K562 (cell line): ENCODE data around the gene HPGDS. TPM values are rescaled to one million over a fixed set of nuclear protein-coding genes. Genes with fewer than 3 reads are reported as not detected.

Source experiments
- CBFA2T3 ChIP-seq: fragments of 450-650 bp; IDR thresholded peaks from 2 replicates; pipeline ENCODE4 v1.6.1; 2017
- DIDO1 ChIP-seq: fragments of 450-650 bp; IDR thresholded peaks from 2 replicates; pipeline ENCODE4 v1.6.1; 2016; ENCODE audit warnings: low read depth, missing biosample characterization, missing genetic modification characterization
- FOSL1 ChIP-seq: fragments of 200-800 bp; sonication (Bioruptor generic); conservative IDR thresholded peaks from 2 replicates; pipeline ENCODE4 v1.6.1; 2016; ENCODE audit warnings: missing genetic modification characterization, missing compliant biosample characterization
- GATAD2A ChIP-seq: fragments of 450-650 bp; IDR thresholded peaks from 2 replicates; pipeline ENCODE4 v1.6.1; 2017
- HDAC1 ChIP-seq, 2 experiments: fragments of 450-650 bp; IDR thresholded peaks; 2 replicates each; pipeline ENCODE4 v1.6.1; 2016 to 2017; ENCODE audit warnings: inconsistent platforms in 1 of 2, mild to moderate bottlenecking in 1 of 2, moderate library complexity in 1 of 2
- HDGF ChIP-seq: fragments of 450-650 bp; IDR thresholded peaks from 2 replicates; pipeline ENCODE4 v1.6.1; 2016
- HNRNPK ChIP-seq: fragments of 200-400 bp; formaldehyde crosslinking; IDR thresholded peaks from one replicate; pipeline ENCODE4 v1.6.1; 2018; ENCODE audit warnings: mild to moderate bottlenecking, low read depth, low read length; ENCODE audit not compliant: poor library complexity, severe bottlenecking
- LARP7 ChIP-seq: fragments of 450-650 bp; IDR thresholded peaks from 2 replicates; pipeline ENCODE4 v1.6.1; 2016
- MAFF ChIP-seq: IDR thresholded peaks from 2 replicates; pipeline ENCODE4 v1.6.1; 2012; ENCODE audit warnings: low read length, improper control_type of control experiment
- NEUROD1 ChIP-seq: fragments of 150-350 bp; IDR thresholded peaks from 2 replicates; pipeline ENCODE4 v1.6.1; 2014; ENCODE audit warnings: borderline replicate concordance, low read length, low read depth; ENCODE audit not compliant: partially characterized antibody
- PKNOX1 ChIP-seq: fragments of 450-650 bp; IDR thresholded peaks from 2 replicates; pipeline ENCODE4 v1.6.1; 2016
- PTBP1 ChIP-seq: fragments of 200-400 bp; formaldehyde crosslinking; IDR thresholded peaks from 2 replicates; pipeline ENCODE4 v1.6.1; 2017; ENCODE audit warnings: low read depth, low read length
- RB1 ChIP-seq: fragments of 450-650 bp; IDR thresholded peaks from 2 replicates; pipeline ENCODE4 v1.6.1; 2017; ENCODE audit warnings: low read depth, mild to moderate bottlenecking
- TAL1 ChIP-seq: fragments of 450-650 bp; IDR thresholded peaks from 2 replicates; pipeline ENCODE4 v1.6.1; 2016; ENCODE audit warnings: mild to moderate bottlenecking
- TCF7 ChIP-seq: sonication (generic); IDR thresholded peaks from 2 replicates; pipeline ENCODE4 v1.6.1; 2016; ENCODE audit warnings: antibody characterized with exemption, borderline replicate concordance
- THAP12 ChIP-seq: fragments of 250-450 bp; sonication (Bioruptor Pico); IDR thresholded peaks from 2 replicates; pipeline ENCODE4 v1.9.0; 2021; ENCODE audit warnings: mild to moderate bottlenecking, inconsistent platforms
- ZHX1 ChIP-seq: fragments of 150-350 bp; conservative IDR thresholded peaks from 2 replicates; pipeline ENCODE4 v1.6.1; 2014; ENCODE audit warnings: low read length
- polyA plus RNA-seq, 8 experiments: library from polyadenylated mRNA; depleted of rRNA in 4 of 8; stranded (reverse) in 5 of 8; unstranded in 3 of 8; fragments of >200 nt; fragmentation: Nextera tagmentation in 2 of 8; fragmentation: Illumina TruSeq in 1 of 8; extraction: Ambion mirVana in 2 of 8; extraction: Trizol in 1 of 8; gene quantifications; 2 replicates each; pipeline versions ENCODE4 v1.2.1 to v1.2.3, GENCODE V29; 2011 to 2014; ENCODE audit warnings: inconsistent platforms in 1 of 8, missing spikeins in 1 of 8
- total RNA-seq, 7 experiments: library from RNA; depleted of rRNA in 6 of 7; stranded (reverse); fragments of >200 nt in 6 of 7; fragmentation: Illumina TruSeq in 2 of 7; extraction: Trizol in 2 of 7; gene quantifications; 2 replicates each; pipeline versions ENCODE4 v1.2.1 to v1.2.3, GENCODE V29; 2011 to 2021; ENCODE audit warnings: low replicate concordance in 1 of 7
- TF ChIP-seq, protein P1 (sequence below): fragments of 200-800 bp; sonication (Bioruptor generic); IDR thresholded peaks from 2 replicates; pipeline ENCODE4 v1.6.1; 2017; ENCODE audit warnings: missing genetic modification characterization, missing compliant biosample characterization
- TF ChIP-seq, protein P2 (sequence below): sonication (generic); formaldehyde crosslinking; IDR thresholded peaks from 2 replicates; pipeline ENCODE4 v1.8.1; 2022; ENCODE audit warnings: missing genetic modification reagents

Gene HPGDS
- total and polyA plus RNA-seq, 9 of the 15 experiments (the other 6 are each of a cell fraction or from before 2014, with no cell fraction given): 0.07 to 0.36 (median 0.14) TPM; not detected in 4

DNA sequence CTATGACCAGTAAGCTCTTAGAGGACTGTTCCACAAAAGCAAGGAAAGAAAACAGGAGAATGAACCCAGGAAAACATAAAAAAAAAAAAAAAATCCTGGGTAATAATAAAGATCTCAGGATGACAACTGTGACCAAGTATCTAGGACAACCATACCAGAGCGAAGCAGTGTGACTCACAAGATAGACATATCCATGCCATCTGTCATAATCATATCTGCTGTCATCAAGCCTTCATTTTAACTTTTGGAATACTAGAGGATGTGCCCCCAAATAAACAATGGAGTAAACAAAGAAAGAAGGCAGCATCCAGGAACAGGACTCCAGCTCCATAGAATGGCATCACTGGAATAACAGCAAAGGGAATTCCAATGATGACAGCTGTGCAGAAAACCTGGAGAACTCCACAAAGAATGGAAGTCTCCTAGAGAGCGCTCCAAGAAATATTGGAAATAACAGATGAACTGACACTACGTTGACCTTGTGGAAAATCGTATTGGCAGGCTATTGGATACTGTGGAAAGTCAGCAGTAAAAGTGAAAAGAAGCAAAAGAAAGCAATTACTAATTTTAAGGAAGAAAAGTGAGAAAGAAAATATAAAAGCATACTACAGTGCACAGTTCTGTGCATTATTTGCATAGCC, 35.3 kb downstream of the HPGDS start (continued):
- TF ChIP-seq RB1 (no peak), DIDO1 (tag) (no peak), PTBP1 (no peak), THAP12 (CRISPR knock-in tag) (no peak), FOSL1 (peak; percentile 54; the same call in 1 of the 2 replicates), HNRNPK (no peak), CBFA2T3 (peak; percentile 55), HDAC1 (IDR thresholded peaks at IDR 0.05) (no peak), TAL1 (peak; percentile 25; the same call in 1 of the 2 replicates), HDGF (no peak), TCF7 (no peak), ZHX1 (no peak), PKNOX1 (peak; percentile 53), NEUROD1 (no peak), GATAD2A (no peak), LARP7 (no peak), MAFF (no peak)
- TF ChIP-seq, protein P1, sequence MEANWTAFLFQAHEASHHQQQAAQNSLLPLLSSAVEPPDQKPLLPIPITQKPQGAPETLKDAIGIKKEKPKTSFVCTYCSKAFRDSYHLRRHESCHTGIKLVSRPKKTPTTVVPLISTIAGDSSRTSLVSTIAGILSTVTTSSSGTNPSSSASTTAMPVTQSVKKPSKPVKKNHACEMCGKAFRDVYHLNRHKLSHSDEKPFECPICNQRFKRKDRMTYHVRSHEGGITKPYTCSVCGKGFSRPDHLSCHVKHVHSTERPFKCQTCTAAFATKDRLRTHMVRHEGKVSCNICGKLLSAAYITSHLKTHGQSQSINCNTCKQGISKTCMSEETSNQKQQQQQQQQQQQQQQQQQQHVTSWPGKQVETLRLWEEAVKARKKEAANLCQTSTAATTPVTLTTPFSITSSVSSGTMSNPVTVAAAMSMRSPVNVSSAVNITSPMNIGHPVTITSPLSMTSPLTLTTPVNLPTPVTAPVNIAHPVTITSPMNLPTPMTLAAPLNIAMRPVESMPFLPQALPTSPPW: no peak
- TF ChIP-seq, protein P2, sequence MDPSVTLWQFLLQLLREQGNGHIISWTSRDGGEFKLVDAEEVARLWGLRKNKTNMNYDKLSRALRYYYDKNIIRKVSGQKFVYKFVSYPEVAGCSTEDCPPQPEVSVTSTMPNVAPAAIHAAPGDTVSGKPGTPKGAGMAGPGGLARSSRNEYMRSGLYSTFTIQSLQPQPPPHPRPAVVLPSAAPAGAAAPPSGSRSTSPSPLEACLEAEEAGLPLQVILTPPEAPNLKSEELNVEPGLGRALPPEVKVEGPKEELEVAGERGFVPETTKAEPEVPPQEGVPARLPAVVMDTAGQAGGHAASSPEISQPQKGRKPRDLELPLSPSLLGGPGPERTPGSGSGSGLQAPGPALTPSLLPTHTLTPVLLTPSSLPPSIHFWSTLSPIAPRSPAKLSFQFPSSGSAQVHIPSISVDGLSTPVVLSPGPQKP: no peak
